Testis (tissue), 5 donors: Measurements from ENCODE around the gene CHD5. TPM values are rescaled to one million over a fixed set of nuclear protein-coding genes. Genes with fewer than 3 reads are reported as not detected.

Experiments
- DNase-seq: peaks from one replicate; pipeline ENCODE4 v3.0.0-alpha.2; 2019
- H3K27ac ChIP-seq, 2 donors: fragments of 200-600 bp; sonication (generic); one replicate each; pipeline ENCODE4 v1.5.1; 2019
- H3K27me3 ChIP-seq: fragments of 200-600 bp; sonication (generic); one replicate; pipeline ENCODE4 v1.5.1; 2019
- H3K36me3 ChIP-seq: fragments of 200-600 bp; sonication (generic); one replicate; pipeline ENCODE4 v1.5.1; 2017; ENCODE audit warnings: low read depth; ENCODE audit errors: missing control alignments
- H3K4me1 ChIP-seq: fragments of 200-600 bp; sonication (generic); one replicate; pipeline ENCODE4 v1.5.1; 2019
- H3K4me3 ChIP-seq, 2 donors: fragments of 200-600 bp; sonication (generic); one replicate each; pipeline ENCODE4 v1.5.1; 2017 to 2019
- H3K9me3 ChIP-seq: fragments of 200-600 bp; sonication (generic); one replicate; pipeline ENCODE4 v1.5.1; 2017
- POLR2A ChIP-seq: fragments of 450-650 bp; IDR thresholded peaks from one replicate; pipeline ENCODE4 v1.6.1; 2017; ENCODE audit warnings: antibody characterized with exemption, mild to moderate bottlenecking, moderate library complexity
- WGBS, 2 donors: methylation state at CpG; one replicate each; pipeline ENCODE4 v1.1.5; 2018; 5-methylcytosine and 5-hydroxymethylcytosine counted together
- intact Hi-C: fragments of 100-400 bp; cut with DNase I; formaldehyde crosslinking; loops from one replicate; pipeline ENCODE4 v1.15.1; 2023; ENCODE audit warnings: low total_unique reads
- long read RNA-seq, 2 donors: transcript quantifications; one replicate each; lab custom pipeline, GENCODE V29; 2026
- polyA plus RNA-seq: library from polyadenylated mRNA; stranded (reverse); fragments of 350-450 nt; fragmentation: Illumina TruSeq; extraction: RNeasy Lipid Tissue Mini Kit (QIAGEN cat#74804); gene quantifications from one replicate; pipeline ENCODE4 v1.2.3, GENCODE V29; 2014; ENCODE audit warnings: low read depth, low replicate concordance; ENCODE audit not compliant: insufficient read depth
- total RNA-seq, 2 donors: library from RNA; depleted of rRNA; stranded (reverse); fragments of >200 nt; gene quantifications; one replicate each; pipeline ENCODE4 v1.2.3, GENCODE V29; 2016
- TF ChIP-seq, protein P1 (sequence below), 3 experiments: fragments of 450-650 bp in 2 of 3; fragments of 200-600 bp in 1 of 3; sonication (generic) in 1 of 3; IDR thresholded peaks; one replicate each; pipeline ENCODE4 v1.5.1; 2016 to 2019; ENCODE audit warnings: antibody characterized with exemption in 3 of 3, mild to moderate bottlenecking in 2 of 3, moderate library complexity in 1 of 3

The CHD5 gene
- total RNA-seq (10 to 100 TPM; 42.1 to 63.1 TPM), polyA plus RNA-seq (67.5 TPM)
- long read RNA-seq, donor 1, result 0 reads
- long read RNA-seq, donor 2, result 0 reads

DNA sequence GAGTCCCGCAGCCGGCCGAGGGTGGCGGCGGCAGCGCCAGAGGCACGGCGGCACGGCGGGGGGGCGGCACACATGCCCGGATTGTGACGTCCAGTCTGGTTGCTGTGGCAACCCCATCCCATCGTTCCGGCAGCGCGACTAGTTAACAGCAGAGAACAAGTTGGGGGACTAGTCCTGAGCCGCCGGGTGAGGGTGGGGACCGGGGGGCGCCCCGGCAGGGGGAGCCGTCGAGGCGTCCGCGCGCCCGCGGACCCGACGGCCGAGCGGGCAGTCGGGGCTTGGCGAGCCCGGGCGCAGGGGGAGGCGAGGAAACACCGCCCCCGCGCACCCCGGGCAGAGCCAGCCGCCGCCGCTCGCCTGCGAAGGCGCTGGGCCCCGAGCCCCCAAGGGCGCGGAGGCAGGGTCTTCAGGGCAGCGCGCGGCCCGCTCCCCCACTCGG is at the start of gene CHD5:
Gene CHD5, minus strand, starts transcription at position 54 of the 439 bp plus-strand sequence. CDS start 298 bp downstream, outside the sequence.
- Histone ChIP-seq H3K36me3 (no peaks in the 10 kb centered on the region), H3K9me3 (no peaks in the 10 kb centered on the region), H3K27ac (no peak within 1 kb of the TSS), H3K4me3 (peak within 1 kb of the TSS; percentile 31 to 53), H3K4me1 (peaks cover 4% of the 10 kb centered on the region), H3K27me3 (no peaks in the 10 kb centered on the region)
- intact Hi-C loops, result no loop called here
- WGBS, 2 donors, result 1% methylated on average over 48 of the region's 57 CpGs; no CpG with 5 or more reads in 1 of the 2 donors
- no peak for TF ChIP-seq POLR2A
- DNase-seq, result peak; percentile 61

DNA sequence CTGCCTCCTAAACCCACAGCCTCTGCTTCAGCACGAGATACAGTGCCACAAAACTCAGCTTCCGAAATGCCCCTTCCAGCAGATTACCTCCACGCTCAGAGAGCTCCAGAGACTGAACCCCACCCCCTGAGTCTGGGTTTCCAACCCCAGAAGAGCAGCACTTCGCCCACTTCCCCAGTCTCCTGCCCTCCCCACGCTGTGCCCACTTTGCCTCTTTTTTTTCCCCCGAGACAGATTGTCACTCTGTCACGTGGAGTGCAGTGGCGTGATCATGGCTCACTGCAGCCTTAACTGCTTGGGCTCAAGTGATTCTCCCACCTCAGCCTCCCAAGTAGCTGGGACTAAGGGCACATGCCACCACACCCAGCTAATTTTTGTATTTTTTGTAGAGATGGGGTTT is 45.5 kb upstream of the CHD5 start:
- Histone ChIP-seq H3K4me1 (no peaks in the 10 kb centered on the region), H3K27me3 (no peaks in the 10 kb centered on the region), H3K36me3 (no peaks in the 10 kb centered on the region), H3K4me3 (no peak overlapping the region), H3K27ac (no peak overlapping the region), H3K9me3 (no peaks in the 10 kb centered on the region)
- no peak for DNase-seq
- WGBS, 2 donors, result 87 to 88% methylated on average over 8 of the region's 8 CpGs
- no peak for TF ChIP-seq POLR2A
- TF ChIP-seq, protein P1, sequence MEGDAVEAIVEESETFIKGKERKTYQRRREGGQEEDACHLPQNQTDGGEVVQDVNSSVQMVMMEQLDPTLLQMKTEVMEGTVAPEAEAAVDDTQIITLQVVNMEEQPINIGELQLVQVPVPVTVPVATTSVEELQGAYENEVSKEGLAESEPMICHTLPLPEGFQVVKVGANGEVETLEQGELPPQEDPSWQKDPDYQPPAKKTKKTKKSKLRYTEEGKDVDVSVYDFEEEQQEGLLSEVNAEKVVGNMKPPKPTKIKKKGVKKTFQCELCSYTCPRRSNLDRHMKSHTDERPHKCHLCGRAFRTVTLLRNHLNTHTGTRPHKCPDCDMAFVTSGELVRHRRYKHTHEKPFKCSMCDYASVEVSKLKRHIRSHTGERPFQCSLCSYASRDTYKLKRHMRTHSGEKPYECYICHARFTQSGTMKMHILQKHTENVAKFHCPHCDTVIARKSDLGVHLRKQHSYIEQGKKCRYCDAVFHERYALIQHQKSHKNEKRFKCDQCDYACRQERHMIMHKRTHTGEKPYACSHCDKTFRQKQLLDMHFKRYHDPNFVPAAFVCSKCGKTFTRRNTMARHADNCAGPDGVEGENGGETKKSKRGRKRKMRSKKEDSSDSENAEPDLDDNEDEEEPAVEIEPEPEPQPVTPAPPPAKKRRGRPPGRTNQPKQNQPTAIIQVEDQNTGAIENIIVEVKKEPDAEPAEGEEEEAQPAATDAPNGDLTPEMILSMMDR (IDR thresholded peaks at IDR 0.05), result no peak
- intact Hi-C loops, result no loop called here

DNA sequence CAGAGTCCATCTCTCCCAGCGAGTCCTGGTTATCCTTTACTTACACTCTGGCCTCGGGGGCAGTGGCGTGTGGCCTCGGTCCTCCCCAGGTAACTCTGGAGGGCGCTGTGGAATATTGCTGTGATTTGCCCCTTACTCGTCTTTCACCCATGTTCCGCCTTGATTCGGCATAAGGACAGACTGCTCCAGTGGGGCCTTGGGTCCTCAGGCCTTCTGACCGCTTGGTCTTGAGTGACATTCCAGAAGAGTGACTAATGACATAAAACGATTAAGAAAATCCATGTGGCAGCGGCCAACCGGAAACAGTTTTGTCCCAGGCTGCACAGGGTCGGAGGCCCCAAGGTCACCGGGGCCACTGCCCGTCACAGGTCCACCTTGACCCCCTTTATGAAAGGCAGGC is 44.6 kb upstream of the CHD5 start:
- no peak for DNase-seq
- no peak for TF ChIP-seq POLR2A
- TF ChIP-seq, protein P1 (IDR thresholded peaks at IDR 0.05), result no peak
- Histone ChIP-seq H3K27me3 (no peaks in the 10 kb centered on the region), H3K36me3 (no peaks in the 10 kb centered on the region), H3K4me3 (no peak overlapping the region), H3K27ac (no peak overlapping the region), H3K4me1 (no peaks in the 10 kb centered on the region), H3K9me3 (no peaks in the 10 kb centered on the region)
- 88 to 91% methylated on average over 15 of the region's 15 CpGs for WGBS, 2 donors
- intact Hi-C loops, result no loop called here

DNA sequence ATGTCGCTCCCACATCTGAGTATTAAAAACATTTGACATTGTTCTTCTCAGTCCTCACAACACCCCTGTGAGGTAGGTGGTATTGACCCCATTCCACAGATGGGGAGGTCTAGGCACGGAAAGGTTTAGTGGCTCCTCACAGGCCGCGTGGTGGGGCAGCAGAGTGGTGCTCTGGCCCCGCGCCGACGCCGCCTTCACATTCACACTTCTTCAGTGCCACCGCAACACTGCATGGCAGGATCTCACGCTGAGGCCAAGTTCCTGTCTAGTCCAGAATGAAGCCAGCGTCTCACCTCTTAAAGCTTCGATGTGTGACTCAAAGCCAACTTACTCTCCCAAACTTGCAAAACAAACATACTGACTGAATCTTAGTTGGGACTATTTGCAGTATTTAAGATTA is 43.5 kb upstream of the CHD5 start:
- TF ChIP-seq, protein P1 (IDR thresholded peaks at IDR 0.05), result no peak
- no peak for TF ChIP-seq POLR2A
- Histone ChIP-seq H3K4me1 (no peaks in the 10 kb centered on the region), H3K4me3 (no peak overlapping the region), H3K27me3 (no peaks in the 10 kb centered on the region), H3K27ac (no peak overlapping the region), H3K36me3 (no peaks in the 10 kb centered on the region), H3K9me3 (no peaks in the 10 kb centered on the region)
- no peak for DNase-seq
- intact Hi-C loops, result no loop called here
- WGBS, 2 donors, result 94 to 98% methylated on average over 8 to 13 of the region's 13 CpGs

DNA sequence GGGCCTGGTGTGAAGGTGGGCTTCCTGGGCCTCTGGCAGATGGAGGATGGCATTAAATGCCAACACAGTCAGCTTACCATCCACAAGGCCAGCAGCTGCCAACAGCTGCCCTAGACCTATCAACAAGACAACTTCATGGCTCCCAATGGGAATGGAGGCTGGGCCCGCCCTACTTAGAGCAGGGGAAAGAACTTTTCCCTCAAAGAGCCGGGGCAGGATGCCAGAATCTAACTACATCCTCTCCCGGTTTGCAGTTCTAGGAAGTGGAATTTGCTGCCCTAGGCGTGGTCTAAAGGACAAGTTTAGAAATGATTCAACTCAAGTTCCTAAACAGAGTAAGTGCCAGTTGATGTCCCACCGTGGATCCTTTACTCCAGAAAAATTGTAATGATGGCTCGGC is 42.5 kb upstream of the CHD5 start:
- intact Hi-C loops, result no loop called here
- no peaks in the 10 kb centered on the region for H3K9me3 ChIP-seq
- peak; percentile 36 for DNase-seq
- WGBS, 2 donors, result 71 to 74% methylated on average over 6 of the region's 6 CpGs
- H3K27ac ChIP-seq, result no peak overlapping the region
- no peak overlapping the region for H3K4me3 ChIP-seq
- H3K36me3 ChIP-seq, result no peaks in the 10 kb centered on the region
- H3K4me1 ChIP-seq, result no peaks in the 10 kb centered on the region
- no peaks in the 10 kb centered on the region for H3K27me3 ChIP-seq
- no peak for TF ChIP-seq POLR2A
- TF ChIP-seq, protein P1 (IDR thresholded peaks at IDR 0.05), result no peak
